Measurements from ENCODE around the gene LTBP1.

LTBP1 gene

DNA sequence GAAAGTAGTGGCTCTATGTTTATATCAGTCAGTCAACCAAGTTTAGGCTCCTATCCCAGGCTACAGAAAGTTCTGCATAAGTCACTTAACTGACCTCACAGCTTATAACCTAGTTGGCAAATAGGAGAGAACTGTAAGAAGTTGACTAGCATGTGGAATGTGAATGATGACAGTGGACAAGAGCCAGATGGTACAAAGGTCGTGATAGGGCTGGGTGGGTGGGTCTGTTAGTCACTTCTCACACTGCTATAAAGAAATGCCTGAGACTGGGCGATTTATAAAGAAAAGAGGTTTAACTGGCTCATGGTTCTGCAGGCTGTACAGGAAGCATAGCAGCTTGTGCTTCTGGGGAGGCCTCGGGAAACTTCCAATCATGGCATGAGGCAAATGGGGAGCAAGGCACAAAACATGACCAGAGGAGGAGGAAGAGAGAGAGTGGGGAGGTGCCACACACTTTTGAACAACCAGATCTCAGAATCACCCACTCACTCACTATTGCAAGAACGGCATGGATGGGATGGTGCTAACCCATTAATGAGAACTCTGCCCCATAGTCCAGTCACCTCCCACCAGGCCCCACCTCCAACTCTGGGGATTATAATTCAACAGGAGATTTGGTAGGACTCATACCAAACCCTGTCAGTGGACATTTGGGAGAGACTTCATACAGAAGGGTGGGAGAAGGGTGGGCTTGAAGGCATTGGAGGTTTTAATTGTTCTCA is 68.8 kb downstream of the LTBP1 start:
- peak; percentile 29 for DNase-seq (ENCODE audit: low spot score)
- CTCF ChIA-PET, result interaction anchor here (0.6 kb wide), 1 partner anchor 1455 kb away, joined by 5 read pairs; no protein-coding TSS in a partner anchor
- TF ChIP-seq, protein P1, sequence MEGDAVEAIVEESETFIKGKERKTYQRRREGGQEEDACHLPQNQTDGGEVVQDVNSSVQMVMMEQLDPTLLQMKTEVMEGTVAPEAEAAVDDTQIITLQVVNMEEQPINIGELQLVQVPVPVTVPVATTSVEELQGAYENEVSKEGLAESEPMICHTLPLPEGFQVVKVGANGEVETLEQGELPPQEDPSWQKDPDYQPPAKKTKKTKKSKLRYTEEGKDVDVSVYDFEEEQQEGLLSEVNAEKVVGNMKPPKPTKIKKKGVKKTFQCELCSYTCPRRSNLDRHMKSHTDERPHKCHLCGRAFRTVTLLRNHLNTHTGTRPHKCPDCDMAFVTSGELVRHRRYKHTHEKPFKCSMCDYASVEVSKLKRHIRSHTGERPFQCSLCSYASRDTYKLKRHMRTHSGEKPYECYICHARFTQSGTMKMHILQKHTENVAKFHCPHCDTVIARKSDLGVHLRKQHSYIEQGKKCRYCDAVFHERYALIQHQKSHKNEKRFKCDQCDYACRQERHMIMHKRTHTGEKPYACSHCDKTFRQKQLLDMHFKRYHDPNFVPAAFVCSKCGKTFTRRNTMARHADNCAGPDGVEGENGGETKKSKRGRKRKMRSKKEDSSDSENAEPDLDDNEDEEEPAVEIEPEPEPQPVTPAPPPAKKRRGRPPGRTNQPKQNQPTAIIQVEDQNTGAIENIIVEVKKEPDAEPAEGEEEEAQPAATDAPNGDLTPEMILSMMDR (conservative IDR thresholded peaks at IDR 0.05; ENCODE audit: low read depth), result no peak
- H3K27ac ChIP-seq, result no peak overlapping the region
- POLR2A ChIA-PET (ENCODE audit: low non-redundant PET), result no interaction called here

- no peak for DNase-seq (ENCODE audit: low spot score)
- TF ChIP-seq, protein P1 (conservative IDR thresholded peaks at IDR 0.05; ENCODE audit: low read depth), result no peak
- H3K27ac ChIP-seq, result no peak overlapping the region
- POLR2A ChIA-PET (ENCODE audit: low non-redundant PET), result no interaction called here
- CTCF ChIA-PET, result no interaction called here
Observed at GRCh38 chr2:33018271-33018670, 71.5 kb downstream of the LTBP1 start.

DNA sequence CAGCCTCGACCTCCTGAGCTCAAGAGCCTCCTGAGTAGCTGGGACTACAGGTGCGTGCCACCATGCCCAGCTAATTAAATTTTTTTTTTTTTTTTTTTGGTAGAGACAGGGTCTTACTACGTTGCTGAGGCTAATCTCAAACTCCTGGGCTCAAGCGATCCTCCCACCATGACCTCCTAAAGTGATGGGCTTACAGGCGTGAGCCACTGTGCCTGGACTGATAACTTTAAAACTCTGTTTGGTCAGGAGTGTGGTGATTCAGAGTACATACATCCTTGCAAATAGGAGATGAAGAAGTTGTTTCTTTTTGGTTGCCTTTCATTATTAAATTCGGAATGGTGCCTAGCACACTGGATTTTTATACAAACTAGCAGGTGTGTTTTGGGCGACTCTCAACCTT is 73.0 kb downstream of the LTBP1 start:
- POLR2A ChIA-PET (ENCODE audit: low non-redundant PET), result no interaction called here
- TF ChIP-seq, protein P1 (conservative IDR thresholded peaks at IDR 0.05; ENCODE audit: low read depth), result no peak
- DNase-seq (ENCODE audit: low spot score), result no peak
- CTCF ChIA-PET, result no interaction called here
- no peak overlapping the region for H3K27ac ChIP-seq

DNA sequence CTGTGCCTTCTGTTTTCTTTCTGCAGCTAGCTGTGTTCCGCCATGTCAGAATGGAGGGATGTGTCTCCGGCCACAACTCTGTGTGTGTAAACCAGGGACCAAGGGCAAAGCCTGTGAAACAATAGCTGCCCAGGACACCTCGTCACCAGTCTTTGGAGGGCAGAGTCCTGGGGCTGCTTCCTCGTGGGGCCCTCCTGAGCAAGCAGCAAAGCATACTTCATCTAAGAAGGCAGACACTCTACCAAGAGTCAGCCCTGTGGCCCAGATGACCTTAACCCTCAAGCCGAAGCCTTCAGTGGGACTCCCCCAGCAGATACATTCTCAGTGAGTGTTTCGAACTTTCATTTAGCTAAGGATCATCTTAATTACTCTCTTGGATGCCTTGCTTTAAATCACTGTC is 74.1 kb downstream of the LTBP1 start:
- H3K27ac ChIP-seq, result no peak overlapping the region
- TF ChIP-seq, protein P1 (conservative IDR thresholded peaks at IDR 0.05; ENCODE audit: low read depth), result no peak
- ChIA-PET CTCF (interaction anchor here (0.6 to 1.4 kb wide), 2 partner anchors 13 to 870 kb away, joined by 5 read pairs; no protein-coding TSS in a partner anchor), POLR2A (ENCODE audit: low non-redundant PET) (no interaction called here)
- DNase-seq (ENCODE audit: low spot score), result no peak

GRCh38 chr2:33021542-33022227 is 74.9 kb downstream of the LTBP1 start:
- TF ChIP-seq, protein P1 (conservative IDR thresholded peaks at IDR 0.05; ENCODE audit: low read depth), result no peak
- ChIA-PET POLR2A (ENCODE audit: low non-redundant PET) (no interaction called here), CTCF (interaction anchor here (0.6 to 1.4 kb wide), 4 partner anchors 12 to 870 kb away, joined by 3 to 5 read pairs (median 4); no protein-coding TSS in a partner anchor)
- DNase-seq (ENCODE audit: low spot score), result no peak
- no peak overlapping the region for H3K27ac ChIP-seq

GRCh38 chr2:33022395-33022985 is 75.7 kb downstream of the LTBP1 start:
- POLR2A ChIA-PET (ENCODE audit: low non-redundant PET), result no interaction called here
- H3K27ac ChIP-seq, result no peak overlapping the region
- TF ChIP-seq, protein P1 (conservative IDR thresholded peaks at IDR 0.05; ENCODE audit: low read depth), result no peak
- CTCF ChIA-PET, result interaction anchor here (1.3 to 1.4 kb wide), 2 partner anchors 11 to 12 kb away, joined by 5 to 8 read pairs; no protein-coding TSS in a partner anchor
- no peak for DNase-seq (ENCODE audit: low spot score)

Data from RWPE1 (cell line).